Uterus (tissue), 2 donors: Measurements from ENCODE around the gene TXNL4B.

Experiments used
- CTCF ChIP-seq, 4 experiments: fragments of 200-600 bp in 2 of 4; fragments of 450-650 bp in 2 of 4; sonication (generic) in 2 of 4; IDR thresholded peaks; one replicate each; pipeline ENCODE4 v1.5.1; 2016 to 2019; ENCODE audit warnings: antibody characterized with exemption in 4 of 4, mild to moderate bottlenecking in 2 of 4, moderate library complexity in 1 of 4
- POLR2A ChIP-seq, 2 donors: fragments of 450-650 bp; IDR thresholded peaks; one replicate each; pipeline ENCODE4 v1.6.1; 2016; ENCODE audit warnings: antibody characterized with exemption in 2 of 2, mild to moderate bottlenecking in 1 of 2, moderate library complexity in 1 of 2

GRCh38 chr16:72044825-72045359 lies 48.5 kb downstream of the TXNL4B start:
- TF ChIP-seq CTCF (IDR thresholded peaks at IDR 0.05) (no peak), POLR2A (IDR thresholded peaks at IDR 0.05) (no peak)
